Measurements from ENCODE around the gene SHANK3. TPM values are rescaled to one million over a fixed set of nuclear protein-coding genes. Genes with fewer than 3 reads are reported as not detected.

Gene SHANK3
- 6.0 and 6.3 TPM in 2 replicates for total RNA-seq (2021; fragmentation: NEBNext Ultra II Directional; extraction: Animal tissue kit (Norgen Biotek cat#: 25700))
- 1.5 and 2.8 TPM in 2 replicates for polyA plus RNA-seq (2011; rRNA removed)
- 2.0 TPM for polyA plus RNA-seq (2011; cell fraction: cytosol; rRNA removed)
- polyA plus RNA-seq (2011; cell fraction: nucleus; rRNA removed), result 5.4 TPM
- 2.9 to 5.2 TPM (median 4.1 TPM) in 4 replicates for polyA plus RNA-seq (2012, experiment 1 of 2)
- polyA plus RNA-seq (2012, experiment 2 of 2), result 2.5 TPM
- polyA plus RNA-seq (2013, experiment 1 of 2), result 1.7 TPM
- polyA plus RNA-seq (2013, experiment 2 of 2), result 1.7 TPM
- polyA minus RNA-seq (2011; rRNA and poly(A)+ RNA removed), result 1.4 and 2.2 TPM in 2 replicates
- 2.9 TPM for polyA minus RNA-seq (2011; cell fraction: cytosol; rRNA and poly(A)+ RNA removed)
- polyA minus RNA-seq (2011; cell fraction: nucleus; rRNA and poly(A)+ RNA removed), result 4.6 TPM
- long read RNA-seq, experiment 1, partial matches to known transcripts, result 5 of 6 reads
- long read RNA-seq, experiment 1, other reads (novel, unspliced or antisense), result 1 of 6 reads
- long read RNA-seq, experiment 2, partial matches to known transcripts, result 0 of 1 reads
- long read RNA-seq, experiment 2, other reads (novel, unspliced or antisense), result 1 of 1 reads

GRCh38 chr22:50672471-50673230, at the start of gene SHANK3:
Gene SHANK3 (plus strand): TSS chr22:50672823.
- H2BK15ac ChIP-seq (ENCODE audit: low read length), result peak within 1 kb of the TSS; percentile 81; the same call in 1 of the 2 replicates
- H3K4ac ChIP-seq (replicated peaks; ENCODE audit: insufficient read length, low read depth, low read length), result no peak within 1 kb of the TSS
- H2BK12ac ChIP-seq (ENCODE audit: low read depth, low read length), result peak within 1 kb of the TSS; percentile 27; the same call in 1 of the 2 replicates
- no peak within 1 kb of the TSS for H3K56ac ChIP-seq (replicated peaks; ENCODE audit: insufficient read length, low read depth, low read length)
- ChIA-PET POLR2A (ENCODE audit: partially characterized antibody) (interaction anchor here (0.9 to 1.2 kb wide), 5 partner anchors 23 to 196 kb away, joined by 3 to 4 read pairs (median 4); partner anchors contain the start of gene ARSA), CTCF (ENCODE audit: partially characterized antibody) (interaction anchor here (0.7 to 1.5 kb wide), 7 partner anchors 12 to 137 kb away, joined by 3 to 6 read pairs (median 3); partner anchors contain the start of gene SYCE3)
- DNase-seq (ENCODE audit: low read depth in 1 of 2, low spot score in 2 of 2) (no peak), FAIRE-seq (no peak)
- peak within 1 kb of the TSS; percentile 50 to 80 for H3K4me2 ChIP-seq (ENCODE audit: insufficient read depth in 1 of 2, low read depth in 2 of 2, low read length in 2 of 2)
- H3K9ac ChIP-seq (replicated peaks in 1 of 4; ENCODE audit: extremely low read depth in 1 of 4, low read depth in 3 of 4, low read length in 3 of 4), result no peak within 1 kb of the TSS
- peak within 1 kb of the TSS; percentile 51 to 79 (median 56) for H3K4me3 ChIP-seq (ENCODE audit: extremely low read depth in 1 of 4, insufficient read depth in 2 of 4, low read depth in 3 of 4, low read length in 4 of 4)
- peaks cover 3 to 21% (median 16%) of the 10 kb centered on the region in 4 experiments for H3K27me3 ChIP-seq (replicated peaks in 1 of 4; ENCODE audit: control insufficient read depth in 3 of 4, extremely low read depth in 1 of 4, insufficient read depth in 3 of 4, low read length in 3 of 4)
- peak within 1 kb of the TSS; percentile 16; the same call in 1 of the 2 replicates for H2BK5ac ChIP-seq (ENCODE audit: low read depth, low read length)
- no peak within 1 kb of the TSS for H3K14ac ChIP-seq (ENCODE audit: insufficient read length)
- peaks cover 5% of the 10 kb centered on the region; the same call in 1 of the 2 replicates for H3K79me1 ChIP-seq (ENCODE audit: low read depth, low read length)
- H2AFZ ChIP-seq (ENCODE audit: low read length), result no peak within 1 kb of the TSS
- no peak within 1 kb of the TSS for H4K8ac ChIP-seq (ENCODE audit: extremely low read depth, insufficient read depth, low read length)
- WGBS, 2 experiments (ENCODE audit: extremely low coverage in 1 of 2, insufficient coverage in 1 of 2, insufficient read length in 1 of 2, insufficient replicate concordance in 2 of 2, low coverage in 1 of 2, low lambda C conversion rate in 2 of 2, missing lambda C conversion rate in 1 of 2), result 40% methylated on average over 15 of the region's 23 CpGs; no CpG with 5 or more reads in 1 of the 2 experiments
- no peaks in the 10 kb centered on the region for H3K9me3 ChIP-seq (ENCODE audit: insufficient read depth in 2 of 2, low read depth in 1 of 2, low read length in 1 of 2)
- H4K5ac ChIP-seq (ENCODE audit: insufficient read length, low read depth, low read length), result no peak within 1 kb of the TSS
- H4K91ac ChIP-seq (replicated peaks; ENCODE audit: insufficient read length, low read length), result no peak within 1 kb of the TSS
- H2BK20ac ChIP-seq (ENCODE audit: low read length), result no peak within 1 kb of the TSS
- H4K20me1 ChIP-seq (replicated peaks in 1 of 2; ENCODE audit: control insufficient read depth in 1 of 2, insufficient read depth in 2 of 2, low read length in 2 of 2), result peaks cover 12% of the 10 kb centered on the region in 2 experiments
- H3K23ac ChIP-seq (ENCODE audit: insufficient read length), result no peak within 1 kb of the TSS
- no peak within 1 kb of the TSS for H3K27ac ChIP-seq (ENCODE audit: low read depth, low read length)
- no peak within 1 kb of the TSS for H2AK5ac ChIP-seq (ENCODE audit: low read depth, low read length)
- no peak within 1 kb of the TSS for H2BK120ac ChIP-seq (replicated peaks; ENCODE audit: low read depth, low read length)
- H3K23me2 ChIP-seq (ENCODE audit: low read depth, low read length), result peaks cover 13% of the 10 kb centered on the region
- H3K18ac ChIP-seq (ENCODE audit: extremely low read depth, low read length), result peak within 1 kb of the TSS; percentile 83
- peaks cover 0 to 5% of the 10 kb centered on the region in 2 experiments; a peak in 1 of 4 replicates for H3K79me2 ChIP-seq (ENCODE audit: control insufficient read depth in 1 of 2, insufficient read depth in 2 of 2, low read length in 2 of 2)
- H3K4me1 ChIP-seq (replicated peaks in 1 of 4; ENCODE audit: control insufficient read depth in 3 of 4, insufficient read depth in 4 of 4, low read length in 3 of 4), result peaks cover 0 to 16% (median 9%) of the 10 kb centered on the region in 4 experiments; a peak in 6 of 7 replicates
- no peaks in the 10 kb centered on the region for H3K36me3 ChIP-seq (ENCODE audit: control insufficient read depth in 2 of 4, insufficient read depth in 4 of 4, low read length in 3 of 4)
- TF ChIP-seq NANOG (IDR thresholded peaks at IDR 0.05; ENCODE audit: insufficient read depth, low read depth, low read length, poor library complexity, severe bottlenecking) (no peak), PHF8 (conservative IDR thresholded peaks at IDR 0.05; ENCODE audit: low read depth, low read length) (no peak), BCL11A (IDR thresholded peaks at IDR 0.05; ENCODE audit: low read depth in 2 of 2, low read length in 2 of 2) (no peak), POLR2AphosphoS5 (IDR thresholded peaks at IDR 0.05; ENCODE audit: low read depth, low read length) (no peak), RNF2 (IDR thresholded peaks at IDR 0.05; ENCODE audit: borderline replicate concordance, low read depth, low read length, missing control alignments, poor library complexity, severe bottlenecking) (no peak), NRF1 (IDR thresholded peaks at IDR 0.05; ENCODE audit: low read depth, low read length) (no peak), CBX5 (IDR thresholded peaks at IDR 0.05; ENCODE audit: low read depth, low read length) (no peak)
